Mesodermal cell (in vitro differentiated cells): ENCODE data around the gene PRDM2.

Experiments
- H3K27ac ChIP-seq: 2 replicates; pipeline ENCODE4 v1.7.0; 2013; ENCODE audit warnings: mild to moderate bottlenecking, low read depth, low read length, moderate library complexity; ENCODE audit not compliant: severe bottlenecking
- H3K36me3 ChIP-seq: 2 replicates; pipeline ENCODE4 v1.7.1; 2013; ENCODE audit warnings: mild to moderate bottlenecking, low read length, moderate library complexity; ENCODE audit not compliant: control insufficient read depth, insufficient read depth
- H3K4me1 ChIP-seq: one replicate; pipeline ENCODE4 v1.7.1; 2013; ENCODE audit warnings: mild to moderate bottlenecking, low read length; ENCODE audit not compliant: insufficient read depth, control insufficient read depth, poor library complexity, severe bottlenecking
- H3K4me3 ChIP-seq: 2 replicates; pipeline ENCODE4 v1.7.0; 2013; ENCODE audit warnings: low read length, control low read depth, mild to moderate bottlenecking; ENCODE audit not compliant: insufficient read depth, poor library complexity, severe bottlenecking; ENCODE audit errors: extremely low read depth
- H3K9me3 ChIP-seq: 2 replicates; pipeline ENCODE4 v1.7.1; 2013; ENCODE audit warnings: mild to moderate bottlenecking, low read length, moderate library complexity; ENCODE audit not compliant: control insufficient read depth
- WGBS, 2 experiments: methylation state at CpG; one replicate each; pipeline ENCODE4 v1.1.5; 2013; ENCODE audit warnings: missing lambda C conversion rate in 2 of 2; ENCODE audit not compliant: insufficient coverage in 2 of 2; 5-methylcytosine and 5-hydroxymethylcytosine counted together

PRDM2 gene

DNA sequence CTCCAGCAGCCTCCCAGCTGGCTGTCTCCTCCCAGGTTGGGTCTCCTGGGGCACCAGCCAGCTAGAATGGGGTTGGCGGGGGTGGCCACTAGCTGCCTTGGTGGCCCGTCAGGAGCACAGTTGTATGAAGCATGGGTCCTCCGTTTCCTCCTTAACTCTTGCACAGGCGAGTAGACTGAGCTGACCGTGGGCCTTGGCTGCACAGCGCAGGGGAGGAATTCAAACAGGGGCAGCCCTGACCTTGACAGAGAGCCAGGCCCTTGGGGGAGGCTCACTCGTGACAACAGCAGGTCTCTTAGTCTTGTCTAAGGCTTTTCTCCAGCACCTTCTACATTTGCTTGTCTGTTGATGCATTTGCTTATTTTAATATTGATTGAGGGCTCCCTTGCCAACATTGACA, 114.1 kb downstream of the PRDM2 start:
- 88 to 94% methylated on average over 7 of the region's 7 CpGs for WGBS, 2 experiments
- no peaks in the 10 kb centered on the region for H3K9me3 ChIP-seq
- no peaks in the 10 kb centered on the region for H3K4me1 ChIP-seq
- no peaks in the 10 kb centered on the region for H3K36me3 ChIP-seq
- no peak overlapping the region for H3K27ac ChIP-seq
- H3K4me3 ChIP-seq, result no peak overlapping the region

DNA sequence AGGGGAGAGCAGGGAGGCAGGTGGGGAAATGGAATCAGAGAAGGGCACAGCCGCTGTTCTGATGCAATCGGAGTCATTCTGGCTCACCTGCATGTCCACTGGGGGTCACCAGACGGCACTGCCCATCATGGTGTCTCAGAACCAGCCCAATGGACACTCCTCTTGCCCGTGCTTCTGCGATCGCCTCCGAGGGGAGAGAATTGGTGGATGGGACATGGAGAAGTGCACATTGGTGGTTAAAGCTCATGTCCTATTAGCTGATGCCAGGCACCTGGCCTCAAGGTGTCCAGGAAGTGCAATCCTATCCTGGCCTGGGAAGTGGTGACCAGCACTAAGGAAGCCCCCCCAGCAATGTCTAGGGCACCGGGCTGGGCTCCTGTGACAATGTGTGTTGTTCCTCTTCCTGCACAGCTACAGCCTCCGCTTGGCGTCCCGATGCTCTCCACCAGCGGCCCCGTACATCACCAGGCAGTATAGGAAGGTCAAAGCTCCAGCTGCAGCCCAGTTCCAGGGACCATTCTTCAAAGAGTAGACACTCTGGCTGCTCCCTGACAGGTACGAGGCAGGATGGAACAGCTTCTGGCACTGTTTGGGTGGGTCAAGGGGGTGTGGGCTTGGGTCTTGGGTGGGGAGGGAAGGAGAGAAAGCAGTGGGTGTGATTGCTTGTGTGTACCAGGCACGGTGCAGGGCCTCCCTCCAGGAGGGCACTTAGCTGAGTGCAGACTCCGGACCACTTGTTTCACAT, 116.2 kb downstream of the PRDM2 start:
- Histone ChIP-seq H3K4me3 (no peak overlapping the region), H3K27ac (no peak overlapping the region), H3K4me1 (peaks cover 3% of the 10 kb centered on the region), H3K9me3 (no peaks in the 10 kb centered on the region), H3K36me3 (no peaks in the 10 kb centered on the region)
- WGBS, 2 experiments, result 90 to 94% methylated on average over 12 to 15 of the region's 16 CpGs

- Histone ChIP-seq H3K4me3 (no peak overlapping the region), H3K9me3 (no peaks in the 10 kb centered on the region), H3K36me3 (peaks cover 3% of the 10 kb centered on the region), H3K27ac (no peak overlapping the region), H3K4me1 (peaks cover 3% of the 10 kb centered on the region)
- WGBS, 2 experiments, result 88 to 93% methylated on average over 4 to 5 of the region's 6 CpGs
Observed at GRCh38 chr1:13817906-13818305, 117.9 kb downstream of the PRDM2 start.

GRCh38 chr1:13818926-13819325, 118.9 kb downstream of the PRDM2 start:
- WGBS, 2 experiments, result 95 to 100% methylated on average over 7 of the region's 7 CpGs
- Histone ChIP-seq H3K36me3 (peaks cover 3% of the 10 kb centered on the region), H3K27ac (no peak overlapping the region), H3K9me3 (no peaks in the 10 kb centered on the region), H3K4me3 (no peak overlapping the region), H3K4me1 (peaks cover 3% of the 10 kb centered on the region)

DNA sequence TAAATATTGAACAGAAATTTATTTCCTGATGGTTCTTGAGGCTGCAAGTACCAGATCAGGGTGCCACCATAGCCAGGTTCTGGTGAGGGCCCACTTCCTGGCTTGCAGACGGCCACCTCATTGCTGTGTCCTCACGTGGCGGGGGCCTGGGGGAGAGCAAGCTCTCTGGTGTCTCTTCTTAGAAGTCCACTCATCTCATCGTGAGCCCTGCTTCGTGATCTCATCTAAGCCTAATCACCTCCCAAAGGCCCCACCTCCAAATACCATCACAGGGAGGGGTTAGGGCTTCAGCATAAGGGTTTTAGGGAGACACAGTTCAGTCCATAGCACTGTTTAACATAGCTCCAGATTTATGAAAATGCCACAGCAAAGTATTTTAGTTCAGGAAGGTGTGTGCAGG, 119.7 kb downstream of the PRDM2 start:
- 92 to 100% methylated on average over 1 to 3 of the region's 5 CpGs for WGBS, 2 experiments
- H3K36me3 ChIP-seq, result peaks cover 3% of the 10 kb centered on the region
- H3K4me3 ChIP-seq, result no peak overlapping the region
- no peaks in the 10 kb centered on the region for H3K9me3 ChIP-seq
- peaks cover 3% of the 10 kb centered on the region for H3K4me1 ChIP-seq
- H3K27ac ChIP-seq, result no peak overlapping the region

DNA sequence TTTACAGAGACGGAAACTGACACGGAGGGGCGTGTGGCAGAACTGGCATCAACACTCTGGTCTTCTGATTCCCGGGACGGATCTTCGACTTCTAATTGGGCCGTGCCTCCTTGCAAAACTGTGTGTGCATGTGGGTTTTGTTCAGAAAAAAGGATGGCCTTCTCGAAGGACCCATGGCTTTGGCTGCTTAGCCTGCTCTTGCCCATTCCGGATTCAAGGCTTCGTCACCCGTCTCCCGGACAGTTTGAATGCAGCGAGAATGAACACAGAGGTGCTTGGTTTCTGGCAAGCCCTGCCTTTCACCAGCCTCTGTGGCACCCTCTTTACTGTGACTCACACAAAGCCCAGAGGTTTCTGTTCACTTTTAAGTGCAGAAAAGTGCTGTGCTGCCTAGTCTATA, 120.1 kb downstream of the PRDM2 start:
- 90 to 97% methylated on average over 13 of the region's 13 CpGs for WGBS, 2 experiments
- Histone ChIP-seq H3K36me3 (peaks cover 3% of the 10 kb centered on the region), H3K4me1 (peaks cover 3% of the 10 kb centered on the region), H3K27ac (no peak overlapping the region), H3K4me3 (no peak overlapping the region), H3K9me3 (no peaks in the 10 kb centered on the region)

GRCh38 chr1:13820456-13820855, 120.5 kb downstream of the PRDM2 start:
- peaks cover 3% of the 10 kb centered on the region for H3K36me3 ChIP-seq
- 86 to 91% methylated on average over 4 of the region's 8 CpGs for WGBS, 2 experiments
- H3K27ac ChIP-seq, result no peak overlapping the region
- H3K4me1 ChIP-seq, result peaks cover 3% of the 10 kb centered on the region
- H3K9me3 ChIP-seq, result no peaks in the 10 kb centered on the region
- no peak overlapping the region for H3K4me3 ChIP-seq

GRCh38 chr1:13823126-13823880, 123.3 kb downstream of the PRDM2 start:
- Histone ChIP-seq H3K4me3 (no peak overlapping the region), H3K36me3 (peaks cover 3% of the 10 kb centered on the region), H3K4me1 (peaks cover 3% of the 10 kb centered on the region), H3K9me3 (no peaks in the 10 kb centered on the region), H3K27ac (no peak overlapping the region)
- 93 to 96% methylated on average over 20 of the region's 24 CpGs for WGBS, 2 experiments

DNA sequence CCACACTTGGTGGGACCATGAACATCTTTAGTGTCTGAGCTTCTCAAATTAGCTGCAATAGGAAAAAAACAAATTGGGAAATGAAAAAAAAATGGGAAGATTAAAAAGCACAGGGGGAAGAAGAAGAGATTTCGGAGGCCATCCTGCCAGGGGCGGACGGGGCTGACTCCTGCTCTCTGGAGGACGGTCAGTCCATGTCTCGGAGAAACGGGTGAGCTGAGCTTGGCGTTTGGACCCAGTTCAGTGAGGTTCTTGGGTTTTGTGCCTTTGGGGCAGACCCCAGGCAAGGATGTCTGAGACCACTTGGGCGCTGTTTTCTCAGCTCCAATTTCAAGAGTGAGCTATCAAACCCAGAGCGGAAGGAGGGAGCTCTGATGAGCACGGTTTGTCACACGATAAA, 123.9 kb downstream of the PRDM2 start:
- peaks cover 3% of the 10 kb centered on the region for H3K36me3 ChIP-seq
- H3K4me1 ChIP-seq, result peaks cover 3% of the 10 kb centered on the region
- H3K4me3 ChIP-seq, result no peak overlapping the region
- no peak overlapping the region for H3K27ac ChIP-seq
- H3K9me3 ChIP-seq, result no peaks in the 10 kb centered on the region
- WGBS, 2 experiments, result 83 to 87% methylated on average over 10 to 11 of the region's 11 CpGs

GRCh38 chr1:13824626-13825025, 124.6 kb downstream of the PRDM2 start:
- H3K4me1 ChIP-seq, result peaks cover 1% of the 10 kb centered on the region
- no peaks in the 10 kb centered on the region for H3K9me3 ChIP-seq
- WGBS, 2 experiments, result 95 to 98% methylated on average over 9 of the region's 9 CpGs

DNA sequence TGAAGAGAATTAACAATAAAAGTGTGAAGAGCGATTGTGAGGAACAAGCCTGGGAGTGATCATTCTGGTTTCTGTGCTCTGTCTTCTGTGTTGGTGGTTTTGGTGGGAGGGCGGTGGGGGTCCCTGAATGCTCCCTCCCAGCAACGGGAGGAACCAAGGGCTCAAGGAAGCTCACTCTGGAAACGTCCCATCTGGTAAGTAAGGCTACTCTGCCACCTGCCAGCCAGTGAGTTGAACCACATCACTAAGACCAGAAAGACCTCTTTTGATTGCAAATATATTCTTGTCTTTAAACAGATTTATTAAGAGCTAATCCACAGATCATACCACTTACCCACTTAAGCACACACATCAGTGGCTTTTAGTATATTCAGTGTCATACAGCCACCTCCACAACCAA, 125.0 kb downstream of the PRDM2 start:
- H3K27ac ChIP-seq, result no peak overlapping the region
- H3K36me3 ChIP-seq, result peaks cover 3% of the 10 kb centered on the region
- WGBS, 2 experiments, result 77% methylated on average over 3 of the region's 4 CpGs; no CpG with 5 or more reads in 1 of the 2 experiments
- H3K4me3 ChIP-seq, result no peak overlapping the region
- no peaks in the 10 kb centered on the region for H3K4me1 ChIP-seq
- no peaks in the 10 kb centered on the region for H3K9me3 ChIP-seq

More at GRCh38 chr1:13824626-13825025, 124.6 kb downstream of the PRDM2 start:
- H3K27ac ChIP-seq, result no peak overlapping the region
- H3K4me3 ChIP-seq, result no peak overlapping the region
- H3K36me3 ChIP-seq, result peaks cover 3% of the 10 kb centered on the region
